IPS-18a (cell line): Measurements from ENCODE around the gene CTNND2.

Source experiments
- H3K27ac ChIP-seq: one replicate; pipeline ENCODE4 v1.5.1; 2013; ENCODE audit warnings: low read length
- H3K27me3 ChIP-seq: one replicate; pipeline ENCODE4 v1.6.1; 2013; ENCODE audit warnings: mild to moderate bottlenecking, low read length; ENCODE audit not compliant: control insufficient read depth, insufficient read depth
- H3K36me3 ChIP-seq: one replicate; pipeline ENCODE4 v1.6.1; 2013; ENCODE audit warnings: low read depth, low read length; ENCODE audit not compliant: control insufficient read depth
- H3K4me1 ChIP-seq: one replicate; pipeline ENCODE4 v1.6.1; 2013; ENCODE audit warnings: low read depth, low read length; ENCODE audit not compliant: control insufficient read depth
- H3K4me3 ChIP-seq: one replicate; pipeline ENCODE4 v1.5.1; 2013; ENCODE audit warnings: low read length
- H3K9ac ChIP-seq: one replicate; pipeline ENCODE4 v1.6.1; 2013; ENCODE audit warnings: mild to moderate bottlenecking, low read length, moderate library complexity
- H3K9me3 ChIP-seq: one replicate; pipeline ENCODE4 v1.6.1; 2013; ENCODE audit warnings: low read depth, low read length; ENCODE audit not compliant: control insufficient read depth

Gene CTNND2

GRCh38 chr5:11372191-11372590 lies 532.1 kb downstream of the CTNND2 start:
- Histone ChIP-seq H3K4me3 (no peak overlapping the region), H3K36me3 (no peaks in the 10 kb centered on the region), H3K27me3 (no peaks in the 10 kb centered on the region), H3K27ac (no peak overlapping the region), H3K9ac (no peak overlapping the region), H3K9me3 (no peaks in the 10 kb centered on the region), H3K4me1 (peaks cover 9% of the 10 kb centered on the region)

- H3K9ac ChIP-seq = no peak overlapping the region
- peaks cover 9% of the 10 kb centered on the region for H3K4me1 ChIP-seq
- H3K27ac ChIP-seq = no peak overlapping the region
- H3K9me3 ChIP-seq = no peaks in the 10 kb centered on the region
- no peak overlapping the region for H3K4me3 ChIP-seq
- H3K36me3 ChIP-seq = no peaks in the 10 kb centered on the region
- H3K27me3 ChIP-seq = no peaks in the 10 kb centered on the region
Observed at GRCh38 chr5:11371021-11371420, 533.2 kb downstream of the CTNND2 start.

DNA sequence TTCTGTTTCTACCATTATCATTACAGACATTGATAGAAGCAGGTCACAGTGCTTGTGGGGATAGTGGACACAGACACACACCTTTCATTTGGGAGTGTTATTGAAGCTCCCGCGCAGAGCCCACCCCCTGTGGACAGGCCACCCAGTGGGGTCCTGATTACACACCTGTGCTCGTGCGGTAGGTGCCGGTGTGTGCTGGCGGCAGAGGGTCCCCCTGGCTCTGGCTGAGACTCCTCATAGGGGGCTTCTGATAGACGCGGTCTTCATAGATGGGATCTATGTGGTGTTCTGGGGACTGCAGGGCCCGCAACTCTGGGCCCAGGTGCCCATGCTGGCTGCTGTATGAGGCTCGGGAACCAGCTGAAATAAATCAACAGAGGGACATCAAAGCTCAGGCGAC lies 539.7 kb downstream of the CTNND2 start:
- H3K9me3 ChIP-seq = no peaks in the 10 kb centered on the region
- no peak overlapping the region for H3K27ac ChIP-seq
- no peaks in the 10 kb centered on the region for H3K27me3 ChIP-seq
- no peak overlapping the region for H3K9ac ChIP-seq
- H3K36me3 ChIP-seq = no peaks in the 10 kb centered on the region
- H3K4me1 ChIP-seq = no peaks in the 10 kb centered on the region
- H3K4me3 ChIP-seq = no peak overlapping the region

DNA sequence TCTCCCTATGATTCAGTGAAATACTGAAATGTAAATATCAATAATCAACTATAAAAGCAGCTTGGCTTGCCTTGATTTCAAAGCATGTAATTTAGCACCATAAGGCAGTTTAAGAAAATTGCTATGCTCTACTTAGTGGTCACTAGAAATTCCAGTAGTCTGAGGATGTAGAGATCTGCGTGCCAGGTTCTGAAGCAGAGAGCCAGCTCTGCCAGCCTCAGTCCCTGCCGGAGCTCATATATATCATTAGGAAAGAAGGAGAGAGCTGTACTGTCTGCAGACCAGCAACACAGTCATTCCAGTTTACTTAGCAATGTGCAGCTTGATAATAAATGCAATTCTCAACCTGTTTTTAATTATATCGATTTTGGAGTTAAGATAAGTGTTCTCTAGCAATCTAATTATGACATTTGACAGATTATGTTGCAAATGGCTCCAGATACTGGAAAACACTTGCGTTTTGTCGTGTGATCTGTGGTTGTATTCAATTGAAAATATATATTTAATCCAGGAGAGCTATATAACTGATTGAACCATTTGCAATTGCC lies 540.5 kb downstream of the CTNND2 start:
- H3K4me1 ChIP-seq = no peaks in the 10 kb centered on the region
- no peaks in the 10 kb centered on the region for H3K27me3 ChIP-seq
- no peaks in the 10 kb centered on the region for H3K36me3 ChIP-seq
- H3K9ac ChIP-seq = no peak overlapping the region
- H3K27ac ChIP-seq = no peak overlapping the region
- no peak overlapping the region for H3K4me3 ChIP-seq
- no peaks in the 10 kb centered on the region for H3K9me3 ChIP-seq

DNA sequence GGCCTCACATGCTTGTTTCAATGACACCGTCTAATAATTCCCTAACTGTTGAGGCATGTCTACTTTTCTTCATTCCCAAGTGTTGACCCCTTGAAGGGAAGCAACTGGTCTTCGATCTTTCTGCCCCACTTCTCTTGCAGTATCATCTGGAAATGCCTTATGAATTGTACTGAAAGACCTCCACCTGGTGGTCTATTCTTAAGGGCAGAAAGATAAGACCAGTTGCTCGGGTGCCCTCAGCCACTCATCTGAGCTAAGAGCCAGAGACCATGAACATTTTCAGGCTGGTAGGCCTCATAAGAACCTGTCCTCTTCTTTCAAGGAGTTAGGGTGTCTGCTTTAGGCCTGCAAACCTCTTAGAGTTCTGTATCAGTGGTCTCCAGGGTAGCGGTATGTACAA lies 542.5 kb downstream of the CTNND2 start:
- Histone ChIP-seq H3K27me3 (no peaks in the 10 kb centered on the region), H3K4me3 (no peak overlapping the region), H3K4me1 (no peaks in the 10 kb centered on the region), H3K9me3 (no peaks in the 10 kb centered on the region), H3K27ac (no peak overlapping the region), H3K36me3 (no peaks in the 10 kb centered on the region), H3K9ac (no peak overlapping the region)

DNA sequence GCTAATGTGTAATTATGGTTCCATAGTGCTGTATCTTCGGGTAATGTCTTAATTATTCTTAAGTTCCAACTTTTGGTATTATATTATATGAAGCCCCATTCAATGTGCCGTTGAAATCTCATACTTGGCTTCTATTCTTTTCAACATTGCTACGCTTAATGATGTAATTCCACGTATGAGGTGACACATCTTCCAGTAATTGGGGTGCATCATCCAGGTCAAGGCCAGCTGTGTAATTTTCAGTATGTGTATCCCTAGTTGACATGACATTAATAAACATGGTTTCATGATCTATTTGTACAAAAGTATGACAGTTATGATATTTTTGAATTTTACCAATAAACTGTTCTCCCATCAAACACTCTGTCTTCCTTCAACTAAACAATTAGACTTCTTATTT lies 546.3 kb downstream of the CTNND2 start:
- Histone ChIP-seq H3K9me3 (peaks cover 5% of the 10 kb centered on the region), H3K36me3 (no peaks in the 10 kb centered on the region), H3K27me3 (no peaks in the 10 kb centered on the region), H3K9ac (no peak overlapping the region), H3K4me1 (peaks cover 5% of the 10 kb centered on the region), H3K4me3 (no peak overlapping the region), H3K27ac (no peak overlapping the region)

- Histone ChIP-seq H3K27ac (no peak overlapping the region), H3K4me1 (peaks cover 5% of the 10 kb centered on the region), H3K9ac (no peak overlapping the region), H3K27me3 (no peaks in the 10 kb centered on the region), H3K9me3 (peaks cover 5% of the 10 kb centered on the region), H3K36me3 (no peaks in the 10 kb centered on the region), H3K4me3 (no peak overlapping the region)
Observed at GRCh38 chr5:11355491-11355890, 548.8 kb downstream of the CTNND2 start.

DNA sequence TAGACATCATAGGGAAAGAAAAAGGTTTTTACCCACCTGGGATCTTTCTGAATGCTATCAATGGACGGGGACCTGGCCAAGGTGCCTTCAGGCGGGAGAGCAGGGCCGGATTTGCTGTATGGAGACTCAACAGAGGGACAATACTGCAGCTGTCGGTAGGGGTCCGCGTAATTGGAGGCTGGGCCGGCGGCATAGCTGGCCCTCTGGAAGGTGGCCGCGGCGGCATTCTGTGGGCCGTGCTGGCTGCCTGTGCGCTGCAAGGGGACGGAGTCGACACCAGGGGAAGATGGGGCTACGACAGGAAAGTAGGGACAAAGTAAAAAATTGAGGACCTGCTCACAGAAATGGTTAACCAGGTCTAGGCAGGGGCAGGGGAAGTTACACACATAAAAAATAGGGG lies 557.9 kb downstream of the CTNND2 start:
- Histone ChIP-seq H3K9me3 (no peaks in the 10 kb centered on the region), H3K27ac (no peak overlapping the region), H3K9ac (no peak overlapping the region), H3K27me3 (no peaks in the 10 kb centered on the region), H3K36me3 (no peaks in the 10 kb centered on the region), H3K4me3 (no peak overlapping the region), H3K4me1 (no peaks in the 10 kb centered on the region)

- Histone ChIP-seq H3K9me3 (no peaks in the 10 kb centered on the region), H3K27me3 (no peaks in the 10 kb centered on the region), H3K4me3 (no peak overlapping the region), H3K36me3 (no peaks in the 10 kb centered on the region), H3K27ac (no peak overlapping the region), H3K9ac (no peak overlapping the region), H3K4me1 (no peaks in the 10 kb centered on the region)
Observed at GRCh38 chr5:11335881-11336760, 568.1 kb downstream of the CTNND2 start.

GRCh38 chr5:11334404-11334803 lies 569.8 kb downstream of the CTNND2 start:
- Histone ChIP-seq H3K4me3 (no peak overlapping the region), H3K36me3 (no peaks in the 10 kb centered on the region), H3K27ac (no peak overlapping the region), H3K9me3 (no peaks in the 10 kb centered on the region), H3K4me1 (no peaks in the 10 kb centered on the region), H3K27me3 (no peaks in the 10 kb centered on the region), H3K9ac (no peak overlapping the region)

- Histone ChIP-seq H3K27ac (no peak overlapping the region), H3K9me3 (no peaks in the 10 kb centered on the region)
Observed at GRCh38 chr5:11329679-11330078, 574.6 kb downstream of the CTNND2 start.

More at GRCh38 chr5:11329679-11330078, 574.6 kb downstream of the CTNND2 start:
- Histone ChIP-seq H3K4me1 (no peaks in the 10 kb centered on the region), H3K27me3 (no peaks in the 10 kb centered on the region), H3K9ac (no peak overlapping the region), H3K36me3 (no peaks in the 10 kb centered on the region), H3K4me3 (no peak overlapping the region)
